ENCODE data around the gene F7.

F7 gene

DNA sequence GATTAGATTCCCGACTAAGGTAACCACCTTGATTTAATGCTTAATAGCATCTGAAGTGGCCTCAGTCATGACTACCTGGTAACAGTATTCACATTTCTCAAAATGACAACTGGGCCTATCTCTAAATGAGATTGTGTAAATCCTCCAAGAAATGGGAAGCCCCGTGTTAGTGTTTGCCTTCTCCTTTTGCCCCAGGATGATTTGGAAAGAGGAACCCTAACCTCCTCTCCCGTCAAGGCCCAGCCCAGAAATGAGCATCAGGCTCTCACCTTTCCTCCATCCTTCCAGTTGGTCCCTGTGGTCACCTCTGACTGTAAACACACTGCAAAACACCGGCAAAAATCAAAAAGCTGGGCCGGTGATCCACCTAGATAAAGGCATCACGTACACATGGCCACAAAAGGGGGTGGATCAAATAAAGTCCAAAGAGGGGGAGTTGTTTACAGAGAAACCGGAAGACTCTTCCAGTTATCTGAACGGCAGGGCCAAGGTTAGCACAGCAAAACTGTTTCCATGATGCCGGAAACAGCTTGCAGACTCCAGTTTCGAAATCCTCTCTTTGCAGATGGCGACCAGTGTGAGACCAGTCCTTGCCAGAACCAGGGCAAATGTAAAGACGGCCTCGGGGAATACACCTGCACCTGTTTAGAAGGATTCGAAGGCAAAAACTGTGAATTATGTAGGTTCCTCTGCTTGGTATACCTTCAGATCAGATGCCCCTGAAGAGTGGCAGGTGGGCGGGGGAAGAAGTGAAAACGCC is 33.4 kb downstream of the F7 start:
- no peak for DNase-seq (ENCODE audit: low read depth)

DNA sequence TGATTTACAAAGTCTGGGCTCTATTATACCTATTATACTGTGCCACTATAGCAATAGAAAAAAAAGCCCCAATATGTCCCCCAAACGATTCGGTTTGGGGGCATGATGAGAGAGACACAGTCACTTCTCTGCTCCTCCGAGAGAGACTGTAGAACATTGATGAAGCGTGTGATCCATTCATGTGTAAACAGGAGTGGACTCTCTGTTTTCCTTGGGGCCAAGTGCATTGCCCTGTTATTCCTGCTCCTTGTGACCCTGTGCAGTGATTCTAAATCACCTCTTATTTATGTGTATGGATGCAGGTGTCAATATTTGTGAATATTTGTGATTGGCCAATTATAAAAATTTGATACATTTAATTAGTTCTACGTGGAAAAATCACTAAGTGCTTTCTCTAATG is 34.0 kb downstream of the F7 start:
- DNase-seq (ENCODE audit: low read depth) = no peak

DNA sequence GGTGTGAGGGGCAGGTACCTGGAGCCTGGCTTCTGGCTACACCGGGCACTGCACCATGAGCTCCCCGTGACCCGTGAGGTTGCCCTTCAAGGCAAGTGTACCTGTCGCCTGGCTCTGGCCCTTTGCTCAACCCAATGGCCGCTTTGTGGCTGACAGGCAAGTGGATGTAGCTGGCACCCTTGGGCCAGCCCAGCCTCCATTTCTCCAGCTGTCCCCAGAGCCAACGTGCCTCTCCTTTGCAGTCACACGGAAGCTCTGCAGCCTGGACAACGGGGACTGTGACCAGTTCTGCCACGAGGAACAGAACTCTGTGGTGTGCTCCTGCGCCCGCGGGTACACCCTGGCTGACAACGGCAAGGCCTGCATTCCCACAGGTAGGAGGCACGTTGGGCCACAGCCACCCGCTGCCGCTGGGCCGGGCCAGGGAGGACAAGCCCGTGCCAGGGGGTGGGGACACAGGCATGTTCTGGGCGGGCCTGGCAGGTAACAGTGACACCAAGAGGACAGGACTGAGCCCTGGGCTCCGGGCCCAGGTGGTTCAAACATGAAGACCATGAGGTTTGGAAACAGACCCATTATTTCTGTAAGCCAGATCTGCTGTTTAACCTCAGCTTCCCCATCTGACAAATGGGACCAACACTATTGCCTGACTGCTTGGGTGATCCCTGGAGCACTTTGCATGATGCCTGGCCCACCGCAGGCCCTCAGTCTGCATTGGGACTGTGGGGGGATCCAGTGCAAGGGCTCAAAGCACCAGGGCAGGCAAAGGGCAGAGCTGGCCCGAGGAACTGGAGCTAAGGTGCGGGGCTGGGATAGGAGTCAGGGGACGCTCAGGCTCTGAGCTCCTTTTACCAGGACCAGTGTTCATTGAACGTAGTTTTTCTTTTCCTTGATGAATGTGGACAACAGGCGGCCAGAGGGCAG is 35.3 kb downstream of the F7 start:
- DNase-seq (ENCODE audit: low read depth) = no peak

DNA sequence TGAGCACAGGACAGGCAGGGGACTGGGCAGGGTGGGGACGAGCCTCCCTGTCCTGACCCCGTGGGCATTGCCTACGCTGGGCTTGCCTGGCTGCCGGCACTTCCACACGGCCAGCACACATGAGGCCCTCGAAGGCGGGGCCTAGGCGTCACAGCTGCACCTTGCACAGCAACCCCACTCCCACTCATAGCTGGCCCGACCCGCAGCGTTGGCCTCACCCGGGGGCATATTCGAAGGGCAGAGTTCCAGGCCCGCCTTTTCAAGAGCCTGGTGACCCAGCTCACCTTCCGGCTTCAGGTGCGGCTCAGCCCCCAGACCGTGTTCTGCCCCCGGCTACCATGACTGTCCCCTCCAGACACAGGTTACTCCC is 36.0 kb downstream of the F7 start:
- DNase-seq (ENCODE audit: low read depth) = no peak

DNA sequence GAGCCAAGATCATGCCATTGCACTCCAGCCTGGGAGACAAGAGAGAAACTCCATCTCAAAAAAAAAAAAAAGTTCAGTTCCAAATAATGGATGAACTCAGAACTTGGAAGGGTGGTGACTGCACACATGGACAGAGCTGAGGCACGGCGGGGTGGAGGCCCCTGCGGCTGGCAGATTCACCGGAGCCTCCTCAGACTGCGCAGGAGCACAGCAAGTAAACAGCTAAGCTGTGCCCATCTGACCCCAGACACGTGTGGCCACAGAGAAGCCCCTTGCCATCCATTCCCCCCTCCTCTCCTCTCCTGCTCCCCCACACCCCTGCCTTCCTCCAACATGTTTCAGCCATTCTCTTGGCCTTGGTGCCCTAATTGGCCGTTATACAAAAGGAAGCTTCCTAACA is 37.3 kb downstream of the F7 start:
- no peak for DNase-seq (ENCODE audit: low read depth)

DNA sequence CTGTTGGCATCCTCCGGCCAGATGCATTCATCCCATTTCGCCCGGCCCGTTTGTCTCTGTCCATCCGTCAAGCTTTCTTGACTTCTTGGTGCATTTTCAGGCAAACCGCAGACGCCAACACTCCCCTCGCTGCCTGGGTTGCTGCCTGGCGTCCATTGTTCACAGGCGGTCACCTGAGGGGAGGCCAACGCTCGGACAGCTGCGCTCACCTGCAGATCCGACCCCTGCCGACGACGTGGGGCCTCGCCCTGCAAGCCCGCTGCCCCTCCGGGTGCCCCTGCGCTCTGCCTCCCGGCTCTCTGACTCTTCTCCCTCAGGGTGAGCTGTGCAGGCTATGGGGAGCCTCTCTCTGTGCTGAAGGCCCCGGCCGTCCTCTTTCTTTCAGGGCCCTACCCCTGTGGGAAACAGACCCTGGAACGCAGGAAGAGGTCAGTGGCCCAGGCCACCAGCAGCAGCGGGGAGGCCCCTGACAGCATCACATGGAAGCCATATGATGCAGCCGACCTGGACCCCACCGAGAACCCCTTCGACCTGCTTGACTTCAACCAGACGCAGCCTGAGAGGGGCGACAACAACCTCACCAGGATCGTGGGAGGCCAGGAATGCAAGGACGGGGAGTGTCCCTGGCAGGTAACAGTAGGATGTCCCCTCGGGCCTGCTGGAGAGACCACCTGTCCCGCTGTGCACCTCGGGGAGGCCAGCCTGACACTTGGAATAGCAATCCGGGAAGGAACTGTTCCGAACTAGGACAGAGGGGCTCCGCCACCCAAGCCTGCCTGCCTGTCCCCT is 38.1 kb downstream of the F7 start:
- no peak for DNase-seq (ENCODE audit: low read depth)

DNA sequence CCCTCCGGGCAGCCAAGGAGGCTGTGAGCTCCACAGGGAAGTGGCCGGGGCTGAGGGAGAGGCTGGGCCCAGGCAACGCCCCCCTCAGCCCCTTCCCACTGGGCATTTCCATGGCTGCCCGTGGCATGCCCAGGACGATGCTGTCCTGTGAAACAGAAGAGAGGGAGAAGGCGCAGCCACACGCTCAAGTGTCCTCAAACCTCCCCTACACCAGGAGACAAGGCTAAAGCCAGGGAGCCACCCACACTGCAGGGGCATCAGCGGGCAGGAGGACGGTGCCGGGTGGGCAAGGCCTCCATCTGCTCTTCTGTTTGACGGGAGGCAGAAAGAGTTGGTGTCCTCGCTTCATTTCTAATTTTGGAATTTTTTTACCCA is 38.7 kb downstream of the F7 start:
- DNase-seq (ENCODE audit: low read depth) = no peak

DNA sequence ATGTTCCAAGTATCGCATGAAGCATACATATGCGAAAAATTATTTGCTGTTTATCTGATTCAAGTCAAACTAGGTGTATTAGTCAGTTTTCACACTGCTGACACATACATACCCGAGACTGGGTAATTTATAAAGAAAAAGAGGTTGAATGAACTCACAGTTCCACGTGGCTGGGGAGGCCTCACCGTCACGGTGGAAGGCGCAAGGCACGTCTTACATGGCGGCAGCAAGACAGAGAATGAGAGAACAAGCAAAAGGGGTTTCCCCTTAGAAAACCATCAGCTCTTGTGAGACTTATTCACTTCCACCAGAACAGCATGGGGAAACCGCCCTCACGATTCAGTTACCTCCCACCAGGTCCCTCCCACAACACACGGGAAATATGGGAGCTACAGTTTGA is 39.9 kb downstream of the F7 start:
- DNase-seq (ENCODE audit: low read depth) = peak; percentile 61

DNA sequence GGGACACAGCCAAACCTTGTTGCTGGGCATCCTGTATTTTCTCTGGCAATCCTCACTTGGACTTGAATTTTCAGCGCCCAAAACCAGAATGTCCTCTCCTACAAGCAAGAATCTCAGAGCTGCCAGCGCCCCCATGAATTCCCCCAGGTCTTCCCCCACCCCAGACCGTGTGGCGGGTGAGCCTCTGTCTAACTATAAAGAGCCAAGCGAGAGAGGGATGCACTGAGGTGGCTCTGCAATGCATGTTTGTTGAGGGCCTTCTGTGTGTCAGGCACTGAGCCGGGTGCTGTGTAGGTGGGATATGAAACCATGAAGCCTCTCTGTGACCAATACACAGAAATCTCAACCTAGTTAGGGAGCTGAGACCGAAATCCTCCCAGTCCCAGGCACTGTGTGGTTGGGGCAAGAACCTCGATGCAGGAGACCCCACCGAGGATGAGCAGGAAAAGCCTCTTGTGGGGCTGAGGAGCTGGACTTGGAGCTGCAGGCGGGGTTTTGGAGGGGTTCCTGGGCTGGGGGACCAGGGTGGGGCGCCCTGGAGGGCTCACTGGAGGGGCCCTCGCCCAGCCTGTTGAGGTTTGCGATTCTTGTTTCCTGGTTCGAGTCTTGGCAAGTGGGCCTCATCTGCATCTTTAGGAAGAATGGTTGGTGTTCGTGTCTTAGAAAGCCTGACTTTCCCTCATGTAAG is 40.5 kb downstream of the F7 start:
- DNase-seq (ENCODE audit: low read depth) = no peak

DNA sequence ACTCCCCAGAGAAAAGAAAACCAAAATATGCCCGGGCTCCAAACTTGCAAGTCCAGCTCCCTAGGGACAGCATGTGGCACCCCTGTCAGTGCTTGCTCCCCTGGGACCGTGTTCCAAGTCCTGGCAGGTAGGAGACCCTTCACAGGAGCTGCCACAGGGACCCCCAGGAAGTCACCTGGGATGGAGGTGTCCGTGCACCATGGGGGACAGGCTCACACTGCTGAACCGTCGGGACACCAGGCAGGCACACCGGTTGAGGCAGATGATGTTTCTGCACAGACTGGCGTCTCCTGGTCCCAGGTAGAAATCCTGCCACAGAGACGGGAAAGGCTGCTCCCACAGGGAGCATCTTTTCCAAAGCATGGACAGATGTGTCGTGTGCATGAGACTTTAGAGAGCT is 41.2 kb downstream of the F7 start:
- no peak for DNase-seq (ENCODE audit: low read depth)

DNA sequence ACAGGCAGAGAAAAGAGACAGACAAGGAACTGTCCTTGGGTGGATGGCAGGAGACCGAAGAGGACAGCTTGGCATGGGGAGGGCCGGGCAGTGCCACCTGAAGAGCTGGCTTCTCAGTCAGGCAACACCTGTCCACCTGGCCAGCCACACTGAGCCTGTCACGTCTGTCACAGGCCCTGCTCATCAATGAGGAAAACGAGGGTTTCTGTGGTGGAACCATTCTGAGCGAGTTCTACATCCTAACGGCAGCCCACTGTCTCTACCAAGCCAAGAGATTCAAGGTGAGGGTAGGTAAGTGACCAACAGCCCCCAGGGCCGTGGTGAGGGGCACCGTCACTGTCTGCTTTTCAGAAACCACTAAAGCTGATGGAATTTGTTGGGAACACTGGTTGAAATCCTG is 41.6 kb downstream of the F7 start:
- no peak for DNase-seq (ENCODE audit: low read depth)

DNA sequence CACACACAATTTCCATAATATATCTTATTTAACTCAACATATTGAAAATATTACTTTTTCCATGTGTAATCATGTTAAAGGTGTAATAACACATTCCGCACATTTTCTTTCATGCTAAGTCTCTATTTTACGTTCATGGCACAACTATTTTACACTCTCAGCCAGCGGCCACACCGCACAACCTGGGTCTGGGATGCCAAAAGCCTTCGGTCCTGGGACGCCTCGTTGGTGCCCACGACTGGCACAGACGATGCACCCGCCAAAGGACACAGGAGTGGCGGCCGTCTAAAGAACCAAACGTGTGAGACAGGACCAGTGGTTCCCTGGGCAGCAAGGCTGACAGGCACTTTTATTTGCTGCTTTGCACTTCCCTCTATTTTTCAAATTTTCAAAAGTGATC is 42.8 kb downstream of the F7 start:
- no peak for DNase-seq (ENCODE audit: low read depth)

DNA sequence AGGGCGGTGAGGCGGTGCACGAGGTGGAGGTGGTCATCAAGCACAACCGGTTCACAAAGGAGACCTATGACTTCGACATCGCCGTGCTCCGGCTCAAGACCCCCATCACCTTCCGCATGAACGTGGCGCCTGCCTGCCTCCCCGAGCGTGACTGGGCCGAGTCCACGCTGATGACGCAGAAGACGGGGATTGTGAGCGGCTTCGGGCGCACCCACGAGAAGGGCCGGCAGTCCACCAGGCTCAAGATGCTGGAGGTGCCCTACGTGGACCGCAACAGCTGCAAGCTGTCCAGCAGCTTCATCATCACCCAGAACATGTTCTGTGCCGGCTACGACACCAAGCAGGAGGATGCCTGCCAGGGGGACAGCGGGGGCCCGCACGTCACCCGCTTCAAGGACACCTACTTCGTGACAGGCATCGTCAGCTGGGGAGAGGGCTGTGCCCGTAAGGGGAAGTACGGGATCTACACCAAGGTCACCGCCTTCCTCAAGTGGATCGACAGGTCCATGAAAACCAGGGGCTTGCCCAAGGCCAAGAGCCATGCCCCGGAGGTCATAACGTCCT is 43.4 kb downstream of the F7 start:
- no peak for DNase-seq (ENCODE audit: low read depth)

DNA sequence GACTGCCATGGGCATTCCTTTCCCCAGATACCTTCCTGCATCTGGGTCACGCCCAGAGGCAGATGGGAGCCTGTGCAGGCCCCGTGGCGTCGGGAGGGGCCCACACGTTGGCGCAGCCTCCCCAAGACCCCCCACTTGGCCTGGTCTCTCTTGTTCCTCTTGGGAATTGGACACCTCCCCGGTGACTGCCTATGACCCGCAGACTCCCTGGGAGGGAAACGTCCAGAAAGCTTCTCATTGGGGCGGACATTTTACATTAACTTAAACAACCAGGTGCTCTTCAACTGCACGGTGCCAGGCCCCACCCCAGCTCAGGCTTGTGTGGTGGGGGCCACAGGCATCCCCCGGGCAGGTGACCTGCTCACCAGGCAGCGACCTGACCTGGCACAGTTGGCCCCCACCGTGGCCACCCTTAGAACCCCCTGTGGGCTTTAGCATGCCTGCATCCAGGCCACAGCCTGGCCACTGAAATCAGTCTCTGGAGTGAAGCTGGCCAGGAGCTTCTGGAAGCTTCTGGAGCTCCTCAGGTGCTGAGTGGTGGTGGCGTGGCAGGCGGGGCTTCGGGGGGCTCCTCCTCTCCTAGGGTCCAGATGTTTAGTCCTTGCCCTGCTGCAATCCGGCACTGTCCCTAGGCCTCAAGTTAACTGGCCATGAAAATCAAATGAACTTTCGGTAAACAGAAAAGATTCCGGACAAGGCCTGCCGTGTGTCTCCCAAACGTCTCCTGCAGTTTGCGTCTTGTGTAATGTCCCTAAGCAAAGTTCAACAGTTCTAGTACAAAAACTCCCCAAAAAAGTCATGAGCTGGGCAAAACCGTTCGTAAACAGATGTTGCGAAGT is 44.3 kb downstream of the F7 start:
- DNase-seq (ENCODE audit: low read depth) = no peak

DNA sequence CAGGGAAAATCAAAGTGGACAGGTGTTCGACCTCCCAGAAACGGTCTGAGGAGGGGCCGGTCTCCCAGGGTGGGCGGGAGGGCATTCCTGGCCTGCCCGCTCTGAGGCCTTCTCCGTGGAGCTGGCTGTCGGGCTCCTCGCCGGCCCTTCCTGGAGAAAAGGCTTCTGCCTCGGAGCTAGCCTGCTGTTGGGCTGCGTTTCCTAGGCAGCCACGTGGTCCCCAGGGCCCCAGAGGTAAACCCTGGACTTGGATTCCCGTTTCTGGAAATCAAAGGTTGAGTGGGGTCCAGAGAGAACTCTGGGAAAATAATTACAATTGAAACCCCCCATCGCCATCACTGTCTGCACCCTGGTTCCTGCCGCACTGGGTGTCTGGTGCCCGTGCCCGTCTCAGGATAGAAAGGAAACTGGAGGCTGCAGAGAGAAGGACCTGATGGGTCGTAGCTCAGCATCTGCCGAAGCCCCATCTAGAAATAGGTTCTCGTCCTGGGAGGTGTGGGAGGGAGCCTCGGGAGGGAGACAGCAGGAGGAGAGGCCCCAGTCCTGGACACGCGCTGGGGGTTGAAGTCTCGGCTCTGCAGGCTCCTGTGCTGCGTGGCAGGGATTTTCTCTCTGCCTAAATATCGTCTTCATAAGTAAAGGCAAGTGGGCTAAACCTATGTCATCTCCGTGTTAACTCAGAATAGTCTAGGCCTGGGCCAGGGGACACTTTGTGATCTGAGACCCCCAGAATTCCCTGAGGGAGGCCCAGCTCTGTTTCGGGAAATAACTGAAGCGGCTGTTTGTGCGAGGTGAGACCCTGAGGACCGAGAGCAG is 45.2 kb downstream of the F7 start:
- no peak for DNase-seq (ENCODE audit: low read depth)

DNA sequence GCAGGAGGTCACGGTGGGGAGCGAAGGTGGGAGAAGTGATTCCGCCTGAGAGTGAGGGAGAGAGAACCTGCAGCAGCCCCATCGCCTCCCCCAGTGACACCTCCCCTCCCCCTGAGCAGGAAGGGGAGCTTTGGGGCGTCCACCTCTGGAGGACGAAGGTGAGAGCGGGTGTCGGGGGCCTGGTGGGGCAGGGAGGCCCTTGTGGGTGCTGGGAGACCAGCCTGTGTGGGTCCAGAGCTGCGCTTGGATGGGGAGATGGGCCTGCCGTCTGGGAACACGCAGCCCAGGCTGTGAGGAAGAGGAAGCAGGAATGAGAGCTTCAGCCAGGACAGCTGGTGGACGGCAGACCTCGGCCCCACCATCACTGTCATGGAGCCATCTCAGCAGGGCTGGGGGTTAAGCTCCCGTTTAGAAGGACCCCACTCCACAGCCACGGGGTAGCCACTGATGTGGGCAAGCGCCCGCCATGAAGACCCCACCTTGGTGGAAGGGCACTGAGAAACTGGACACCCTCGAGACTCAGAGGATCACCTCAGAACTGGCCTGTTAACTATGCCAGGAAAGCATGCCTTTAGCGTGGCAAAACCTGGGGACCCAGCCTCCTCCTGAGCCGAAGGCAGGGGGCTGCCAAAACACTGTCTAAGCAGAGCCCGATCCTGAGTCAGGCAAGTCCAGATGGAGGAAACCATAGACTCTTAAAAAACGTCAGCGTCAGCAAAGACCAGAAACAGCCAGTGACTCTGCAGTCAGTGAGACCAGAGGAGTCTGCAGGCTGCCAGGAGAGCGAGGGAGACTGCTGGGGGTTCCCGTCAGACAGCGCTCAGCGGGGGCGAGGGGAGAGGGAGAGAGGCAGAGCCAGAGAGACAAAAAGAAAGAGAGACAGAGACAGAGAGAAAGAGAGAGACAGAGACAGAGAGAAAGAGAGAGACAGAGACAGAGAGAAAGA is 46.4 kb downstream of the F7 start:
- no peak for DNase-seq (ENCODE audit: low read depth)

DNA sequence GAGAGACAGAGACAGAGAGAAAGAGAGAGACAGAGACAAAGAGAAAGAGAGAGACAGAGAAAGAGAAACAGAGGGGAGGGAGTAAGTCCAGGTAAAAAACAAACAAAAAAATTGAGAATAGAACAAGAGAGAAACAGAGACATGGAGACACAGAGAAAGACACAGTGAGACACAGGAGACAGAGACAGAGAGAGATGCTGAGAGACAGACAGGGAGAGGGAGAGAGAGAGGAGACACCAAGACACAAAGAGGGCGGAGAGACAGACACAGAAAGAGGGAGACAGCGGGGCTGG is 47.0 kb downstream of the F7 start:
- no peak for DNase-seq (ENCODE audit: low read depth)

DNA sequence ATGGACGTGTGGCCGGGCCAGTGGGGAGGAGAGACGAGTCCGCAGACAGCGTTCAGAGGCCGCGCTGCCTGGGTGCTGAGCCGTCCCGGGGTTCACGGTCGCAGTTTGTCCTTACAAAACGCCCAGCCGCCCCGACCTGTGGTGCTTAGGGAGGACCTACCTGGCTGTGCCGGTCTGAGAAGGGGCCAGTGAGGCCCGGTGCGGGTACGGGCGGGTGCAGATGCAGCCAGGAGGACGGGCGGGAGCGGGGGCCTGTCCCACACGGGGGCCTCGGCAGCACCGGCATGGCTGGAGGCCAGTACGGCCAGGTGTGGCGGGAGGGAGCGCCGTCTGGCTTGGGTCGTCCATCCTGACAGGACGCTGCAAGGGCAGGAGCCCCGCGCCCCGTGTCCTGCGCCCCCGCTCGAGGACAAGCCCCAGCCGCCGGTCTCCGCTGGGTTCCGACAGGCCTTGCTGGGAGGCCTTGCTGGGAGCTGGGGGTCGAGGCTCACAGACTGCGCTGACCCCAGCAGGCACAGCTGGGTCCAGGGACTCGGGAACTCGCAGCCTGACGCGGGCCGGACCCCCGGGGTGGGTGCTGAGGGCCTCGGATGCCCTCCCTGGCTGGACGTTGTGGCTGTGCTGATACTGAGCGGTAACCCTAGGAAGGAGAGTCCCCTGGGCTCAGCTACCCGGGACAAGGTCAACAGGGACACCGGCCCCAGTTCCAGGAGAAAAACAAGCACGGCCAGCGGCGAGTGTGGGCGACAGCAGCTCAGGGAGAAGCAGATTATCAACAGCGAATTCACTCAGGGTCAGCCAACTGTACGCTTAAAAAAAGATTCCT is 47.6 kb downstream of the F7 start:
- DNase-seq (ENCODE audit: low read depth) = no peak
